GM12873 (cell line): Measurements from ENCODE around the gene PPP1R9B.

Source experiments
- TF ChIP-seq, protein P1 (sequence below): IDR thresholded peaks from 2 replicates; pipeline ENCODE4 v1.5.1; 2012; ENCODE audit warnings: low read depth, mild to moderate bottlenecking, moderate library complexity, low read length, control low read depth; ENCODE audit not compliant: insufficient read depth; ENCODE audit errors: missing control alignments

PPP1R9B gene

DNA sequence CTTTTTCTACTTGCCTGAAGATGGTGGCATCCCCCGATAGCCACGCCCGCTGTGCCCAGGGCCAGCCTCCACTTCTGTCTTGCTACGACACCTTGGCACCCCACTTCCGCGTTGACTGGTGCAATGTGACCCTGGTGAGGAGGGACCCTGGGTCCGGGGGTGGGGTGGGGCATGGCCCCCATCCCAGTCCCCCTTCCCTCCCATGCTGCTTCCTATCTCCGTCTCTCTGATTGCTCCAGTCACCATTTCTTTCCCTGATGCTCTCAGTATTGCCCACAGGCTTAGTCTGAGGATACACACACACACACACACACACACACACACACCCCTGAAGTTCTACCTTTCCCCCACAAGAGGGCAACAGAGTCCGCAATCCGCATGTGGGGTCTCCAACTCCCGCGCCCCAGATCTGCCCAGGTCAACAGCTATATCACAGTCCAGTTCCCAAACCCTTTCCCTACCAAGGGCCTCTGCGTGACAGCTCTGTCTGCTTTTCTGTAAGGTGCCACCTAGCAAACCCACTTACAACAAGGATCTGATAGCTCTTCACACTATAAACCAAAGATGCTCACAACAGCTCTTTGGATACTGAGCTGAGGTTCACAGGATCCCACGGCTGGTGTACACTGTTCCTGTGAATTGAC is 18.8 kb upstream of the PPP1R9B start:
- TF ChIP-seq, protein P1, sequence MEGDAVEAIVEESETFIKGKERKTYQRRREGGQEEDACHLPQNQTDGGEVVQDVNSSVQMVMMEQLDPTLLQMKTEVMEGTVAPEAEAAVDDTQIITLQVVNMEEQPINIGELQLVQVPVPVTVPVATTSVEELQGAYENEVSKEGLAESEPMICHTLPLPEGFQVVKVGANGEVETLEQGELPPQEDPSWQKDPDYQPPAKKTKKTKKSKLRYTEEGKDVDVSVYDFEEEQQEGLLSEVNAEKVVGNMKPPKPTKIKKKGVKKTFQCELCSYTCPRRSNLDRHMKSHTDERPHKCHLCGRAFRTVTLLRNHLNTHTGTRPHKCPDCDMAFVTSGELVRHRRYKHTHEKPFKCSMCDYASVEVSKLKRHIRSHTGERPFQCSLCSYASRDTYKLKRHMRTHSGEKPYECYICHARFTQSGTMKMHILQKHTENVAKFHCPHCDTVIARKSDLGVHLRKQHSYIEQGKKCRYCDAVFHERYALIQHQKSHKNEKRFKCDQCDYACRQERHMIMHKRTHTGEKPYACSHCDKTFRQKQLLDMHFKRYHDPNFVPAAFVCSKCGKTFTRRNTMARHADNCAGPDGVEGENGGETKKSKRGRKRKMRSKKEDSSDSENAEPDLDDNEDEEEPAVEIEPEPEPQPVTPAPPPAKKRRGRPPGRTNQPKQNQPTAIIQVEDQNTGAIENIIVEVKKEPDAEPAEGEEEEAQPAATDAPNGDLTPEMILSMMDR, result peak; percentile 94

DNA sequence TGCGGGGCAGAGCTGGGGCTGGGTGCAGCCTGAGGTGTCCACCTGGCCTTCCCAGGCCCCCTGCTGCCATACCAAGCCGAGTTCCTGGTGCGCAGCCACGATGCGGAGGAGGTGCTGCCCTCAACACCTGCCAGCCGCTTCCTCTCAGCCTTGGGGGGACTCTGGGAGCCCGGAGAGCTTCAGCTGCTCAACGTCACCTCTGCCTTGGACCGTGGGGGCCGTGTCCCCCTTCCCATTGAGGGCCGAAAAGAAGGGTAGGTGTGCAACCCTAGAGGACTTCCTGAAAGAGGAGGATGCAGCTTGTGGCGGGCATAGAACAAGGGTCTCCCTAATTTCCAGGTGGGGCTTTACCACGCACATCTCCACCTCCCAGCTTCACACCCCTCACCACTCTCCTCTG is 17.8 kb upstream of the PPP1R9B start:
- TF ChIP-seq, protein P1, result no peak

GRCh38 chr17:50167371-50167770 is 16.9 kb upstream of the PPP1R9B start:
- TF ChIP-seq, protein P1, result no peak

- TF ChIP-seq, protein P1, result no peak
These were observed 16.2 kb upstream of the PPP1R9B start for GRCh38 chr17:50166518-50167181.

- TF ChIP-seq, protein P1, result no peak
These were observed 15.5 kb upstream of the PPP1R9B start, which contains the start of gene SGCA for GRCh38 chr17:50165867-50166517. TSS of gene SGCA (plus strand) at chr17:50166005. CDS start at chr17:50166041, 36 bp downstream.

- TF ChIP-seq, protein P1, result no peak
These were observed 15.0 kb upstream of the PPP1R9B start for GRCh38 chr17:50165466-50165865.

DNA sequence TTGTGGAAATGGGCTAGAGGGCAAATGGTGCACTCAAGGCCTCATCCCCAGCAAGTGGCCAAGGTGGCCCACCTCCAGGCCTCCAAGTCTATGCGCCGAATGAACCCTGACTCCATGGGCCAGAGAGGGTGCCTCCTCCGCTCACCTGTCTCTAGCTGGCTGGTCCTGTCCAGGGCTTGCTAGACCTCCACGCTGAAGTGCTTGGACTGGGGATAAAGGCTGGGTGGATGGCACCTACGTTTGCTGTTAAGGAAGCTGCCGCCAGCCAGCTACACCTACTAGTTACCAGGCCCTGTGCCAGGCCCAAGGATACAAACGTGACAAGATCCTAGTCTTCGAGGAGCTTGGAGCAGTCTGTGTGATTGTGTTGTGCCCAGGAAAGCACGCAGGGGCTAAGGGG is 14.6 kb upstream of the PPP1R9B start:
- TF ChIP-seq, protein P1, result no peak
